ENCODE measurements around the gene FDX1.

FDX1 gene

GRCh38 chr11:110513259-110513801 lies 83.6 kb downstream of the FDX1 start:
- DNase-seq = no peak

- DNase-seq = no peak
Measured at GRCh38 chr11:110513846-110514437, 84.2 kb downstream of the FDX1 start.

Measured in OCI-M1 (cell line).